IPS-NIHi7 (cell line): Measurements from ENCODE around the gene OR2W1.

Experiments
- DNase-seq: peaks from one replicate; pipeline ENCODE4 v3.0.0; 2012; ENCODE audit warnings: mixed read lengths; ENCODE audit errors: extremely low spot score

OR2W1 gene

DNA sequence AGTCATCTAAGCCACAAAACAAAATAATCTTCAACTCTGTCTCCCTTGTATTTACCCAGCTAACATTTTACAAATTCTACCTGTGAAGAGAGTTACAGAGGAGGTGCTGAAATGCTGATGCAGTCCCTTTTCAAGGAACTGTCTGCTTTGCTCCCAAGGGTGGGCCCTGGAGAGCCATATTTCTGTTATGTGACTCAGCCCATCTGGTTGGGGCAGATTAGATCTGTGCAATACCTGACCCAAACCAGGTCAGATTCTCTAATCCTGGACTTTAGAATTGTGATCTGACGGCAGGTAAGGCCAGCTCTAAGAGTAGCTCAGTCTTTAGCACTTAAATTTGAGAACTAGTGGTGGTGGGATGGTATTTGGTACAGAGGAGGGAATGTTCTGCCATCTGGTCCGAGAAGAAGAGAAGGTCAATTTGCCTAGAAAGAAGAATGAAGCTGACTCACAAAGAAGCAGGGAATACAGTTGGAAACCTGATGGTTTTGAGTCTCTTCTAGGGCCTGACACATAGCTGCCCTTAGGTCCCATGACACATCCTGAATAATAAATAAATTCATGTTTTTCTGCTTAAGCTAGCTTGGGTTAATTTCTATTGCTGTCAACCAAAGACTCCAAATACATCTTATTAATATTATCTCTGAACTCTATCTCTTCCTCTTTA lies 48.0 kb downstream of the OR2W1 start:
- no peak for DNase-seq

- no peak for DNase-seq
These were observed 49.8 kb downstream of the OR2W1 start for GRCh38 chr6:28995093-28995650.
